ENCODE measurements around the gene MAP3K8.
"Not testable (repeated sequence)": the region's sequence is repeated elsewhere in the genome, so short reads cannot be mapped to it uniquely, and the experiment has no call there.

MAP3K8 gene

DNA sequence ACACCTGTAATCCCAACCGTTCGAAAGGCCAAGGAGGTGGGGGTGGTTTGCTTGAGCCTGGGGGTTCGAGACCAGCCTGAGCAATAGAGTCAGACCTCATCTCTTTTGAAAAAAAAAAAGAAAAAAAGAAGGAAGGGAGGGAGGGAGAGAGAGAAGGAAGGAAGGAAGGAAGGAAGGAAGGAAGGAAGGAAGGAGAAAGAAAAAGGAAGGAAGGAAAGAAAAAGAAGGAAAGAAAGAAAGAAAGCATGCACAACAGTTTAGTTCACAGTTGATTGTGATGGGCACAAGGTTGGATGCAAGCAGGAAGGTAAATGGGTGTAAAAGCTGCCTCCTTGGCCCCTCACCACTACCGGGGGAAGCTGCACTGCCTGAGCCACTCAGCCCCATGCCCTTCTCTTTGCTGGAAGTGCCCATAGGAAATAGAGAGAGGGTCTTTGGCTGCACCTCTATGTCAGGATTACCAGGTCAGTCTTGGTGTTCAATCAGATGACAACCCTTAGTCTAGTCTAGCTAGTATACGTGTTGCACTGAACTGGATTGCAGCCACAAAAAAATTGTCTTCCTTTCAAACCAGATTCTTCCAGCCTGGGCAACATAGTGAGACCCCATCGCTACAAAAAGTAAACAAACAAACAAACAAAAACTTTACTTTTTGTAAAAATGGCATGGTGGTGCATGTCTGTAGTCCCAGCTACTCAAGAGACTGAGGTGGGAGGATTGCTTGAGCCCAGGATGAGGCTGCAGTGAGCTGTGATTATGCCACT is 20.0 kb downstream of the MAP3K8 start:
- DNase-seq = no peak

DNA sequence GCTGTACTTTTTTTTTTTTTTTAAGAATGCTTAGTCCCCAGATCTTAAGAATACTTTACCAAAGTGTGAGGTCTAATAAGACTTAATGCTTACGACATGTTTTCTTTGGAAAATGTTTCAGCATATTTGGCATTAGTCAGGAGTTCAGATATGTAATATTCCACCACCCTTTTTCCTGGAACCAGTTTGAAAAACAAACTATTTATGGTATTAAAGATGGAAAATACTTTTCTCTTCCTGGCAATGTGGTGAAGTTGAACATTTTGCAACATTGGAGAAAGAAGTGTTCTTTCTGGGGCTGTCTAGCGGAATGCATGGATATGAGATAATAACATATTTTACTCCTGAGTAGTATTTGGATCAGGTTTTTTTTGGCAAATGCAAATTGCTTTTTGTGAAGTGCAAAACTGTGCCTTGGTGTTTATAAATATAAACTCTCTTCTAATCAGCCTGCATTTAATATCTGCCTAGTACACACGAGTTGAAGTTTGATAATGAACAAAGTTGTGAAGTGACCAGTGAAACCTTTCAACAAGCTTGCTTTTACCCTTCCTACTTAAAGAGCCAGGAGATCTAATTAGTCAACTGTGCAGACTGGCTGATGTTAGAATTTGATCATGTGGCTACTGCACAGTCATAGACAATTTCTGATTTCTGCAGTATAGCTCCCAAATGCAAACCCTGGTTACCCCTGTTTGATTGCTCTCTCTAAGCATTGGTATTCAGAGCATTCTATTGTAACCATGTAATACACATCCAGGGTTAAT is 20.9 kb downstream of the MAP3K8 start:
- no peak for DNase-seq

DNA sequence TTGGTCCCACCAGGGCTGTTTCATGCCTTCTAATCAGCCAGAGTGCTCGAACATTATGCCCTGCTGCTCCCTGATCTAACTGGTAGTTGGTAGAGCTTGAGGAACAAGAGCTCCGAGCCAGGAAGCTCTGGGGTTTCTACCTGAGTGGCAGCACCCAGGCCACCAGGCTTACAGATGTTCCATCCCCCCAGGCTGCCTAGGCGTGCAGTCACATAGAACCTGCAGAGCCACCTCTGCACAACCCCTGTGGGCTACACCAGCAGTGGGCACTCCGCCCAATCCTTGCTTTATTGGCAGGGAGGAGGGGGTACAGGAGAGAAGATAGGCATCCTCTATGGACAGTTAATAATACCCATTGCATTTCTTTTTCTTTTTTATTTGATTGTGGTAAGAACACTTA is 21.8 kb downstream of the MAP3K8 start:
- DNase-seq = peak; percentile 36

DNA sequence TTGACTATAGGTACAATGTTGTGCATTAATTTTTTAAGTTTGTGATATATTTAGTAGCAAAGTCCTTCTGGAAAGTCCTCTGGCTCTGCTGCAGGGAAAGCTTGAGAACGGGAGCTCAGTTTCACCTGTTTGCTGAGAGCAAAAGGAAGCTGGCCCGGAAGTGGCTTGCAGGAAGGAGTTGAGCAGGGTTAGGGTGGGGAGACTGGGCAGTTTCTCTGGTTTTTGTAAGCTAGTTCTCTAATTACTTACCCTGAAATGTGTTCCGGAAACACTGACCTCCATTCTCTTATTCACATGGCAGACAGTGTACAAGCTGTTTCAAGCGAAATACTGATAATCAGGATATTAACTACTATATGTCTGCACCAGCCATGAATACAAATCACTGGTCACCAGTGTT is 22.3 kb downstream of the MAP3K8 start:
- DNase-seq = peak; percentile 36

DNA sequence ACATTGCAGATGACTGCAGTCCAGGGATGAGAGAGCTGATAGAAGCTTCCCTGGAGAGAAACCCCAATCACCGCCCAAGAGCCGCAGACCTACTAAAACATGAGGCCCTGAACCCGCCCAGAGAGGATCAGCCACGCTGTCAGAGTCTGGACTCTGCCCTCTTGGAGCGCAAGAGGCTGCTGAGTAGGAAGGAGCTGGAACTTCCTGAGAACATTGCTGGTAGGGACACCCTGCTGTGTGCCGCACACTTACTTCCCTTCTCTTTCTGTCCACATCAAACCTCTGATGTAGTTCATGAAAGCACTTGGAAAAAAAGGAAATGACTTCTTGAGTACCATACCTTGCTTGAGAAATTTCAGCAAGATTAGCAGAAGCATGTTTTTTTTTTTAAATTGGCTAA is 25.3 kb downstream of the MAP3K8 start:
- no peak for DNase-seq

DNA sequence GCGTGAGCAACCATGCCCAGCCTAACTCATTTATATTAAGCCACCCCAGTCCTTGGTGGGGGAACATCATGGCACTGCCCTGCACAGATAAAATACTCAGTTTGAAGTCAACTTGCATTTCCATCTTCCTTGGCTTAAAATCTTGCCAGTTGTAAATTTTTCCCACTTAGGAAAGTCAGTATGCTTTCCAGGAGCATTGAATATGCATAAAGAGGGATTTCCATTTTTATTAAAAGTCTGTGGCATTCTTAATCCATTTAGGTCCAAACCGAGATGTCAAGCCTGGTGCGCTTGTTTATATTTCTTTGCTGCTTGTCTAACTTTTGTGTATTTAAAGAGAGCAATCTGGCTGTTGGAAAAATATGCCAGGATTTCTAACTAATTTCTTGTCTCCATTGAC is 26.1 kb downstream of the MAP3K8 start:
- DNase-seq = no peak

DNA sequence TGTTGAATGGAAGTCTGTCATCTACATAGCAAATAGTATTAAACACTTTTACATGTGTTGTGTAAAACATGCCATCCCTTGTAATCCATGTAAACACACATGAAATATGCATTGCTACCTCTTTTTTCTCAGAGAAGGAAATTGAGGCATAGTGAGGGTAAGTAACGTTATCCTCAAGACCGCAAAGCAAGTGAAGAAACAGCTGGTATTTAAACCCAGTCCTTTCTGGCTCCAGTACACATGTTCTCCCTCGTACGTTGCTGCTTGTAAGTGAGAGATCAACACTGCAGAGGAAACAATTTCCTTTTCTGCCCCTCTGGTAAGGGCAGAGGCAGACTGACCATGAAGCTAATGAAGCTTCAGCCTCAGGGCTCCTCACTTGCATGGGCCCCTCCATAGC is 28.5 kb downstream of the MAP3K8 start:
- no peak for DNase-seq

DNA sequence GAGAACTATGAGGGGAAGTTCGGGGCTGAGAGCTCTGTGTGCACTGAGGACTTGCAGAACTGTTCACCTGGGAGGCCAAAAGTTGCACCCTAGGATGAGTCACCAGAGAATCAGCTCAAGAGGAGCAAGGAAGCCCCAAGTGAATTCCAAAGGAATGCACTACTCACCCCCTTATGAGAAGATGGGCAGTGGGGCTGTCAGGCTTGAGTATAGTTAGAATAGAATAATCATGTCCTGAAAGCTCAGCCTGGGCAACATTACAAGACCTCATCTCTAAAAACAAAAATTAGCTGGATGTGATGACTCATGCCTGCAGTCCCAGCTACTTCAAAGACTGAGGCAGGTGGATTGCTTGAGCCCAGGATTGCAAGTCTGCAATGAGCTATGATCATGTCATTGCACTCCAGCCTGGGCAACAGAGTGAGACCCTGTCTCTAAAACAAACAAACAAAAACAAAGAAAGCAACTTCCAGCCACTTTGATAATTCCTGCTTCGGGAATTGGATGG is 30.0 kb downstream of the MAP3K8 start:
- no peak for DNase-seq

DNA sequence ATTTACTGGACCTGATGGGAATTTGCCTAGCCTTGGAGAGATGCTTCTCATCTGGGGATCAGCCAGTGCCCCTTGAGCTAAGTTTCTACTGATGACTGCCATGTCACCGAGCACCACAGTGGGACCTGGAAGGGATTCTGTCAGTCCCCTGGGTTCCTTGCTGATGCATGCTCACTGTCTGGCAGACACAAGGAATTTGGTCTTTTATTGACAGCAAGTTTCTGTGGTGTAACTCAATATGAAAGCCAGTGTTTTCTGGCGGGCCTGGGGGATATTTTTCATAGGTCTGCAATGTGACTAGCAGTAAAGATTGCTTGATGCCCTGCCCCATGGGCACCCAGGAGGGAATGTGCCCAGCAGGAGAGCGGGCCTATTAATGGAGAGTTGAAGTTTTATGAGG is 30.7 kb downstream of the MAP3K8 start:
- DNase-seq = no peak

DNA sequence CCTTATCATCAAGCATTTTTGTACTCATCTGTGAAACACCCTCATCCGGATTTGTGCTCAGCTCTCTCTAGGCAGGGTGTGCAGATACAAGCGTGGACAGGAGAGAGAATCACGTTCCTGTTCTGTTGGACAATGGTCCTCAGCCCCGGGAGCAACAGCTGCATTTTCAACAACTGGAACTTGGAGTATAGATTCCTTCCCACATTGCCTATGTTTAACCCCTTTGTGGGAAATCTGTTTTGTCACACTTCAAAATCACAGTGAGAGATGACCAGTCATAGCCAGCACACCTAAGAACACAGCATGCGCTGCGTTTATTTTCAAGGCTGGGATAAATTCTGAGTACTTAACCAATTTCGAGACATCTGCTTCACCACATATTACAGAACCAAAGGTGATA is 32.5 kb downstream of the MAP3K8 start:
- DNase-seq = no peak

DNA sequence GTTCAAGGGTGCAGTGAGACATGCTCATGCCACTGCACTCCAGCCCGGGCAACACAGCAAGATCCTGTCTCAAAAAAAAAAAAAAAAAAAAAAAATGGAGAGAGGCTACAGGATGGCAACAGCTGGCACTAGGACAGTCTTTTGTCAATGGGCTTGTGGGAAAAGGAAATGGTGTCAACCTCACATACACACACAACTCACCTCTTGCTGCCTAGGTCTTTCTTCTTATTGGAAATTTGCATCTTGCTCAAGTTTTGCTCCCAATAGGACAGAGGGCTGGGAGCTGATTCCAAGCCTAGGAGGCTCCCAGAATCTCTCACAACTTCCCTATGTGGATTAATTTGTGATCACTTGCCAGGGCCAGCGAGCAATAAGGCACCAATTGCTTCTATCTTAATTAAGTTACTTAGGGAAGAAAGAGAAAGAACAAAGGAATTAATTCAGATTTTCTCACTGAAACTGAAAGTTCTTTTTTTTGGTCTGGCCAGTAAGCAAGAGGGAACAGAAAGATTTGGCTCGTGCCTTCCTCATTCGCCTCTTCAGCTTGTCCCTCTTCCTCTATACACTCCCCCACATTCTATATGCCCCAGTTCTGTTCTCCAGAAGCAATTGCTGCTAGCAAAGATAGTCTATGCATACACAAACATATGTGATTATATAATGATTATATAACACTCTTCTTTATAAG is 33.8 kb downstream of the MAP3K8 start:
- no peak for DNase-seq

DNA sequence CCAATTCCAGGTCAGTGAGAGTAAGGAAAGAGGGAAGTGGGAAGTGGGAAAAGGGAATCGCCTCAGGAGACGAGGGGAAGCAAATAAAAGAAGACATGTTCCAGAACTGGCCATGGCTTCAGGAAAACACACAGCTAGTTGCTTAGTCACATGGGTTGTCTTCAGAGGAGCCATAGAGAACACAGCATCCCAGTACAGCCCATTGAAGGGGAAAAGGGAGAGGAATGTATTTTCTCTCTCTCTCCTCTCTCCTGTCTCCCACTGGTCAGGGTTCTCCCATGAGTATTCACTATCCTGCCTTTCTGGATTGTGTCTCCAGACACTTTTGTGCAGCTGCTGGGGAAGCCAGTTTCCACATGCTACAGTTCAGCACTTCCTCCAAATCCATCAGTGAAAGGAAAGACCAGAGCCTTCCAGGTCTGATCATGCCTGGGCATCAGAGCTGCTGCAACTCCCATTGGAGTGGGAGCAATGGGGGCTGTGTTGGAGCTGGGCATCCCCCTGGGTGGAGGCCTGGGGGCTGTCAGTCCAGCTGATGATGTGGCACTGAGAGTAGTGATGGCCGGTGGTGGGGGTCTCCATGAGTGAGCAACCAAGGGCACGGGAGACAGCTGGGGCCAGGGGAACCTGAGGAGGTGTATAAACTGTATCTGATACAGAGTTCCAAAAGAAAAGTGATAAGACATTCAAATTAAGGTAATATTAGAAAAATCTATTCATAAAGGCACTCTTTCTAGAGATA is 38.6 kb downstream of the MAP3K8 start:
- DNase-seq = no peak

DNA sequence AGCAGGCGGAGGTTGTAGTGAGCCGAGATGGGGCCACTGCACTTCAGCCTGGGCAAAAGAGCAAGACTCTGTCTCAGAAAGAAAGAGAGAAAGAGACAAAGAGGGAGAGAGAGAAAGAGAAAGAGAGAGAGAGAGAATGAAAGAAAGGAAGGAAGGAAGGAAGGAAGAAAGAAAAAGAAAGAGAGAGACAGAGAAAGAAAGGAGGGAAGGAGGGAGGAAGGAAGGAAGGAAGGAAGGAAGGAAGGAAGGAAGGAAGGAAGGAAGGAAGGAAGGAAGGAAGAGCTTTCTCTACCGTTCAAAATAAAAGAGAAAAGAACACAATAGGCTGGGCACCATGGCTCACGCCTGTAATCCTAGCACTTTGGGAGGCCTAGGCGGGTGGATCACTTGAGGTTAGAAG is 41.5 kb downstream of the MAP3K8 start:
- not testable (repeated sequence) for DNase-seq

DNA sequence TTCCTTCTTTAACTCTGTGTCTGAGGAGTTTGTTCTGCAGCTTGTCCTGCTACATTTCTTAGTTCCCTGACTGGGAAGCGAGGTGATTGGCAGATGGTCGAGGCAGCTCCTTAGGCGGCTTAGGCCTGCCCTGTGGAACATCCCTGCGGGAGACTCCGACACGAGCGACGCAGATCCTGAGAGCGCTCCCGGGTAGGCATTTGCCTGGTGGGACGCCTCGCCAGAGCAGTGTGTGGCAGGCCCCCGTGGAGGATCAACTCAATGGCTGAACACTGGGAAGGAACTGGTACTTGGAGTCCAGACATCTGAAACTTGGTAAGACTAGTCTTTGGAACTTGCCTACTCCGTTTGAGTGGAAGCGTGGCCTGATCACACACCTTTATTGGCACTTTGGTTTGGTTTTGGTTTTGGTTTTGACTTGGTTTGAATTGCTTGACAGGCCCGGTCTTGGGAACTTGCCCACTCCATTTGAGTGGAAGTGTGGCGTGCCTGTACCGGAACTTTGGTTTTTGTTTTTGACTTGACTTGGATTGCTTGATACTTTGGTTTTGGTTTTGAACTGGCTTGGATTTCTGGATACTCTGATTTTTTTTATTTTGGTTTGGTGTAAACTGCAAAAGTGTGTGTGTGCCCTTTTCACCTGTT is 42.6 kb downstream of the MAP3K8 start:
- no peak for DNase-seq

DNA sequence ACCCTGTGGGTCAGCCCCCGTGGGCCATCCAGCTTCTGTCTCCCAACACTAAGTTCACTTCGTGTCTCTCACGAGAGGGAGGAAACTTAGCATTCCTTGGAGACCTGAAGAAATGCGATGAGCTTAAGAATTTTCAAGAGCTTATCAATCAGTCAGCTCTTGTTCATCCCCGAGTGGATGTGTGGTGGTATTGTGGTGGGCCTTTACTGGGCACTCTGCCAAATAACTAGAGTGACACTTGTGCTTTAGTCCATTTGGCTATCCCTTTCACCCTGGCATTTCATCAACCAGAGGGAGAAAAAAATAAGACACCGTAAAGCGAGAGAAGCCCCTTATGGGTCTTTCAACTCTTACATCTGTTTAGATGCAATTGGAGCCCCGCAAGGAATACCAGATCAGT is 45.5 kb downstream of the MAP3K8 start:
- DNase-seq = not testable (repeated sequence)

DNA sequence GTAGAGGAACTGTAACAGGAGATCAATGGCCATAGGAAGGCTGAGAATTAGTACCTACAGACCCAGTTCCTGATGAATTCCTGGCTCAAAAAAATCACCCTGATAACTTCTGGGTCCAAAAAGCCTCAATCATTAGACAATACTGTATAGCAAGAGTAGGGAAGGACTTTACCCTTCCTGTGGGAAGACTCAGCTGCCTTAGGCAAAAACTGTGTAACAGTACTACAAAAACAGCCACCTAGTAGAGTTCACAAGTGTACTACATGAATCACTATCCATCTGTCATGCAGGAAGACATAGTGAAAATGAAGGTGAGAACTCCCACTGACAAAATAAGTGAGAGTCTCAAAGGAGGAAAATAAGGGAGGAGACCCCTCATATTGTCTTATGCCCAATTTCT is 47.6 kb downstream of the MAP3K8 start:
- DNase-seq = no peak

DNA sequence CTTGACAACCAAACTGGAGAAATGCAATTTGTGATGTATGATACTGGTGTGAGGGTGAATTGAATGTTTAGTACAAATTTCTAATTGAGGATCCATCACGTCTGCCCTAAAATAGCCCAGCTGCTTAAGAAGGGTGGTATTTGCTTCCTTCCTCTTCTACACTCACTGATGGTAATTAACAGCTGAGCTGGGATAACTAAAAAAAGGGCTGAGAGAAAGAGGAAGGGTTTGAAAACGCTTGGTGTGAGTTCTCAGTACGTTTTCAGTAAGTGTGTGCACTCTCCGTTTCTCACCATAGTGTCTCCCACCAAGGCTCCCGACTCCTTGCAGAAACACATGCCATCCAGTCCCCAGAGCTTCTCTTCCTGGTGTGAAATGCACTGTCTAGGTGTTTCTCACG is 54.3 kb downstream of the MAP3K8 start:
- no peak for DNase-seq

DNA sequence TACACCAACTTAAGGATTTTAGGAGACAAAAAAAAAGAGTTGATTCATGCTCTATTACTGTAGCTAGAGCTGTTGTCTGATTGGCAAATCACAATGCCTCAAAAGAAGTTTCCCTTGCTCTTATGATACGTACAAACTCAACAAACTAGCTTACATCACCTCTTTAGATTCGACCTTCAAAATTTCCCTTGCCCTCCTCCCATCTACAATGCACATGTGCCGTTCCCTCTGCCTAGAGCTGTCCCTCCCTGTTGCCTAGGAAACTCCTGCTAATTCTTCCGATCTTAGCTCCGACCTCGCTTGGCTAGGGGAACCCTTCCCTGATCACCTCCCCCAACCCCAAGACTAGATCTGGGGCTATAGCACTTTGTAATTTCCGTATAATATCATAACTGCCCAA is 55.4 kb downstream of the MAP3K8 start:
- DNase-seq = no peak

DNA sequence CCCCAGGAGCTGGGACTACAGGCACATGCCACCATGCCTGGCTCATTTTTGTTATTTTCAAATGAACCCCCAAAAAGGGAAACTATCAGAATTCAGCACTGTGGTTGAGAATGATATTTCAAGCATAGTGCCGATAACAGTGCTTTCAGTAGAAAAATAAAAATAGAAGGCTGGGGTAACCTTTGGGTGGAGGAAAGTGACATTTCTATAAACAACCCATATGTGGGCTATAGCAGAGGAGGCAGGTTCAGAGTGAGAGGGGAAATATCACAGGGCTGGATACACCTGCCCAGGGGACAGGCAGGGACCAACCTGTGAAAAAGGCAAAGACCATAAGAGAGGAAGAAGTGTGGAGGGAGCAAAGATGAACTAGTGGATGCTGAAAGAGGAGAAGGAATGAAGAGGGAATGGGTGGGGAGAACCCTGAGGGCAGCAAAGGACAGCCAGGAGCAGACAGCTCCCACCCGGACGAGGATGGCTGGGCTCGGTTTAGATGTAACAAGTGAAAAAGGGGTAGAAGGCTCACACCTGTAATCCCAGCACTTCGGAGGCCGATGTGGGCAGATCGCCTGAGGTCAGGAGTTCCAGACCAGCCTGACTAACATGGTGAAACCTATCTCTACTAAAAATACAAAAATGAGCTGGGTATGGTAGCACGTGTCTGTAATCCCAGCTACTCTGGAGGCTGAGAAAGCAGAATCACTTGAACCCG is 56.5 kb downstream of the MAP3K8 start:
- no peak for DNase-seq

DNA sequence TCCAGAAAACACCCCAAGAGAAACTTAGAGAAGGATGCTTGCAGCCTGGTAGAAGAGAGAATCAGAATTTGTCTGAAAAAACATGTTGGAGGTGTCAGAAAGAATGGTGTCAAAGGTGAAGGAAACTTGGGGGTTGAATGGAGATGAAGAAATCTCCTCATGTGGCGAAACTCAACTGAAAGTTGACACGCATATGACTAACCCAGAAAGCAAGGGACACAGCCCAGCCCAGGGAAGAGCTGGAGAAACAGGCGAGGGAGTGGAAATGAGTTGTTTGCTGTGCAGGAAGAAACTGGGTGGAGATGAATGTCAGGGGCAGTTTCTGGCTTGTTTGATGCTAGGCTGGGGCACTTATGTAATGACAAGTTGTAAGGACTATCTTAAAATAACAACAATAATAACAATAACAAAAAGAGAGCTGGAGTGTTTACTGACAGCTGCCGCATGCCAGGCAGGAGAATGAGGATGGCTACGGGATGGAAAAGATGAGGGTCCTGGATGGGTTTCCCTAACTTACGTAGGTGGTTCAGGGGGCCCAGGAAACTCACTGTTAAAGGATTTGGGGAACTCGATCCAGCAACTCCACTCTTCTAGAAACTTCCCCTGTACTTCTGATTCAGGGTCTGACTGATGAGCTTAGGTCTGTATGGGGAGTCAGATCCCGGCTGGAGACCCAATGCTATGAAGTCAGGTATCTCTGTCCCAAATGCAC is 57.4 kb downstream of the MAP3K8 start:
- DNase-seq = no peak

DNA sequence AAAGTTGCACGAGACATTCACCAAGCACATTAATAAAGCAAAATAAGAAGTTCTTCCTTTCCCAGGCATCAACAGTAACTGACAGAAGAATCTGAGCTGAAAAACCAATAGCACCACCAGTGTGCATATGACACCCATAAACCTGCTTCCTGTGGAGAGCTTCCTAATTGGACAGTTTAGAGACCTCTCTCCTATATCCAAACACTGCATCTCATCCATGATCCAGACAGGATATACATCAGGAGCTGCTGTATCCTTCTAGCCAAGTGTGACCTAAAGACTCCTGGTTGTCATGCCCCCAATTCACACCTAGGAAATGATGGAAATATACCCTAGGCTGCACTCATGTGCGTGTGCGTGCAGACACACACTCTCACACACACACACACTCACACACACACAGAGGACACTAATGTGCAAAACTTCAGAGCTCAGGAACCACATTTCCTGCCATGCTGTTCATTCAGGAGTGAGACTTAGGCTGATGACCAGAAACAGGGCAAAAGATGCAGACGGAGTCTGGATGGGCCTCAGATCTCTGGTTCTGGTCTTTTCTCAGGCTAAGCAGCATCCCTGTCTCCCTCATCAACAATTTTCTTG is 58.0 kb downstream of the MAP3K8 start:
- no peak for DNase-seq
